Measurements from ENCODE around the gene RPP40. TPM values are rescaled to one million over a fixed set of nuclear protein-coding genes. Genes with fewer than 3 reads are reported as not detected.
A peak's percentile ranks its signal among the peaks of the same experiment; 100 is the strongest.
"Not testable (repeated sequence)": the region's sequence is repeated elsewhere in the genome, so short reads cannot be mapped to it uniquely, and the experiment has no call there.

Gene RPP40
- polyA plus RNA-seq (ENCODE audit: insufficient read length in 12 of 12), result 10 to 100 TPM in 11 of 12 donors, not detected in 1; 12.0 to 20.7 (median 14.7) TPM
- long read RNA-seq, donor 1, partial matches to known transcripts, result 0 of 2 reads
- long read RNA-seq, donor 1, other reads (novel, unspliced or antisense), result 0 of 2 reads
- long read RNA-seq, donor 2, transcript RPP40-202 (8 exons, 1,483 nt), result major isoform, 10 of 13 reads
- long read RNA-seq, donor 2, partial matches to known transcripts, result 0 of 13 reads
- long read RNA-seq, donor 2, other reads (novel, unspliced or antisense), result 0 of 13 reads
- long read RNA-seq, donor 3, result 0 reads
- long read RNA-seq, donor 4, partial matches to known transcripts, result 0 of 4 reads
- long read RNA-seq, donor 4, other reads (novel, unspliced or antisense), result 0 of 4 reads
- long read RNA-seq, donor 5, transcript RPP40-202 (8 exons, 1,483 nt), result major isoform, 7 of 8 reads
- long read RNA-seq, donor 5, partial matches to known transcripts, result 0 of 8 reads
- long read RNA-seq, donor 5, other reads (novel, unspliced or antisense), result 0 of 8 reads
- long read RNA-seq, donor 6, transcript RPP40-202 (8 exons, 1,483 nt), result major isoform, 6 of 6 reads
- long read RNA-seq, donor 6, partial matches to known transcripts, result 0 of 6 reads
- long read RNA-seq, donor 6, other reads (novel, unspliced or antisense), result 0 of 6 reads
- long read RNA-seq, donor 7, partial matches to known transcripts, result 0 of 1 reads
- long read RNA-seq, donor 7, other reads (novel, unspliced or antisense), result 0 of 1 reads
- long read RNA-seq, donor 8, transcript RPP40-202 (8 exons, 1,483 nt), result major isoform, 9 of 10 reads
- long read RNA-seq, donor 8, partial matches to known transcripts, result 0 of 10 reads
- long read RNA-seq, donor 8, other reads (novel, unspliced or antisense), result 0 of 10 reads
- long read RNA-seq, donor 9, transcript RPP40-202 (8 exons, 1,483 nt), result major isoform, 5 of 5 reads
- long read RNA-seq, donor 9, partial matches to known transcripts, result 0 of 5 reads
- long read RNA-seq, donor 9, other reads (novel, unspliced or antisense), result 0 of 5 reads
- long read RNA-seq, donor 10, transcript RPP40-202 (8 exons, 1,483 nt), result major isoform, 14 of 15 reads
- long read RNA-seq, donor 10, partial matches to known transcripts, result 0 of 15 reads
- long read RNA-seq, donor 10, other reads (novel, unspliced or antisense), result 0 of 15 reads
- long read RNA-seq, donor 11, partial matches to known transcripts, result 0 of 5 reads
- long read RNA-seq, donor 11, other reads (novel, unspliced or antisense), result 0 of 5 reads

- DNase-seq, result peak; percentile 97
Observed at GRCh38 chr6:5003604-5004372, at the start of gene RPP40. Gene RPP40 (minus strand): TSS chr6:5004037. CDS start chr6:5004002, 35 bp downstream.

GRCh38 chr6:5053038-5053437 is 49.2 kb upstream of the RPP40 start:
- DNase-seq, result no peak

GRCh38 chr6:5051394-5051793 is 47.6 kb upstream of the RPP40 start:
- DNase-seq, result no peak

GRCh38 chr6:5050009-5050408 is 46.2 kb upstream of the RPP40 start:
- no peak for DNase-seq

GRCh38 chr6:5046430-5046829 is 42.6 kb upstream of the RPP40 start:
- no peak for DNase-seq

GRCh38 chr6:5045416-5045815 is 41.6 kb upstream of the RPP40 start:
- no peak for DNase-seq

GRCh38 chr6:5044866-5045265 is 41.0 kb upstream of the RPP40 start:
- no peak for DNase-seq

GRCh38 chr6:5042436-5042835 is 38.6 kb upstream of the RPP40 start:
- no peak for DNase-seq

GRCh38 chr6:5041955-5042354 is 38.1 kb upstream of the RPP40 start:
- no peak for DNase-seq

GRCh38 chr6:5036269-5036668 is 32.4 kb upstream of the RPP40 start:
- no peak for DNase-seq

GRCh38 chr6:5034736-5035135 is 30.9 kb upstream of the RPP40 start:
- no peak for DNase-seq

- no peak for DNase-seq
Observed at GRCh38 chr6:5034328-5034727, 30.5 kb upstream of the RPP40 start.

GRCh38 chr6:5033214-5033904 is 29.5 kb upstream of the RPP40 start:
- DNase-seq, result not testable (repeated sequence)

- DNase-seq, result not testable (repeated sequence)
Observed at GRCh38 chr6:5032706-5033105, 28.9 kb upstream of the RPP40 start.

GRCh38 chr6:5031150-5031549 is 27.3 kb upstream of the RPP40 start:
- DNase-seq, result no peak

- peak; percentile 66 for DNase-seq
Observed at GRCh38 chr6:5030596-5031136, 26.8 kb upstream of the RPP40 start.

GRCh38 chr6:5029609-5030008 is 25.8 kb upstream of the RPP40 start:
- no peak for DNase-seq

- no peak for DNase-seq
Observed at GRCh38 chr6:5028921-5029320, 25.1 kb upstream of the RPP40 start.

- DNase-seq, result no peak
Observed at GRCh38 chr6:5028301-5028700, 24.5 kb upstream of the RPP40 start.

Data from muscle of arm (tissue), 14 donors.